Measurements from ENCODE around the gene ECSIT. TPM values are rescaled to one million over a fixed set of nuclear protein-coding genes. Genes with fewer than 3 reads are reported as not detected.

ECSIT gene
- total RNA-seq, 1 donor from 2014 or later, result 49.6 TPM

DNA sequence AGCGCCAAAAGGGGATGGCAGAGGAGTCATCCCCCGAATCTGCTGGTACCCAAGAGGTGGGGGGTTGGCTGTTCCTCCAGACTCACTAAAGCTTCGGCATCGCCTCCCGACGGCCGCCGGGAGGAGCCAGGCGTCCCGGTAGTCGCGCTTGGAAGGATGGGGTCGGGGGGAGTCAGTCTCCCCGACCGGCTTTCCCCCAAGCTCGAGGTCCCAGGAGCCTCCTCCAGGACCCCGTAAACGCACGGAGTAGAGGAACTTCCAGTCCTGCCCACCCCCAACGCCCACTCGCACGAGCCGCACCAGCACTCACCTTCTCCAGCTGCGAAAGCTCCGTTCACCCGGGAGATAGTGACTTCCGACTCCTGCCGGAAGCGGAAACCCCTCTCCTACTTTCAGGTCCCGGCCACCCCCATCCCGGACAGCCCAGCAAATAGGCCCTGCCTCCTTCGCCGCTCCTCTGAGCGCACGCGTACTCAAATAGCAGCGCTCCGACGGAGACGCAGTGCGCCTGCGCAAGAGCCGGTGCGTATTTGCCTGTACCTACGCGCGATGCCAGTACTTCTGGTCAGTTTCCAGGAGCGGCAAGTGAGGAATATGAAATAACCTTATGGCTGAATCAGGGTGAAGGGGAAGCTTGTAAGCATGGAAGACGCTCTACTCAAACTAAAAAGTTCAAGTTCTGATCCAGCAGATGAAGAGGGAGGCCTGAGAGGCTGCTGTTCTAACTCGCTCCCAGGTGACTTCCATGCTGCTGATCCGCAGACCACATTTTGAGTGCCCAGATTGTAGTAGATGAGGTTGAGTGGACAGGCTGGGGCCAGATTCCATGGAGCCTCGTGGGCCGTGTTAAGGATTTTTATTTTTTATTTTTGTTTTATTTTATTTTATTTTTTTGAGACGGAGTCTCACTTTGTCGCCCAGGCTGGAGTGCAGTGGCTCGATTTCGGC is 30.2 kb upstream of the ECSIT start, which contains the start of gene ELOF1:
TSS of gene ELOF1 (minus strand) at position 350 of the 948 bp plus-strand sequence. CDS start 4,883 bp downstream, outside the sequence.
- peak within 1 kb of the TSS; percentile 58 to 69 for H3K4me3 ChIP-seq
- H3K27me3 ChIP-seq, result no peaks in the 10 kb centered on the region
- peaks cover 0 to 8% of the 10 kb centered on the region in 2 donors for H3K36me3 ChIP-seq
- peak within 1 kb of the TSS; percentile 66 for H3K27ac ChIP-seq
- H3K9me3 ChIP-seq, result no peaks in the 10 kb centered on the region
- H3K4me1 ChIP-seq, result peaks cover 43% of the 10 kb centered on the region
- DNase-seq (ENCODE audit: extremely low spot score in 2 of 2), result peak in 1 of 2 donors; percentile 97
- intact Hi-C loops (cut with DNase I), result no loop called here
- TF ChIP-seq, protein P1, sequence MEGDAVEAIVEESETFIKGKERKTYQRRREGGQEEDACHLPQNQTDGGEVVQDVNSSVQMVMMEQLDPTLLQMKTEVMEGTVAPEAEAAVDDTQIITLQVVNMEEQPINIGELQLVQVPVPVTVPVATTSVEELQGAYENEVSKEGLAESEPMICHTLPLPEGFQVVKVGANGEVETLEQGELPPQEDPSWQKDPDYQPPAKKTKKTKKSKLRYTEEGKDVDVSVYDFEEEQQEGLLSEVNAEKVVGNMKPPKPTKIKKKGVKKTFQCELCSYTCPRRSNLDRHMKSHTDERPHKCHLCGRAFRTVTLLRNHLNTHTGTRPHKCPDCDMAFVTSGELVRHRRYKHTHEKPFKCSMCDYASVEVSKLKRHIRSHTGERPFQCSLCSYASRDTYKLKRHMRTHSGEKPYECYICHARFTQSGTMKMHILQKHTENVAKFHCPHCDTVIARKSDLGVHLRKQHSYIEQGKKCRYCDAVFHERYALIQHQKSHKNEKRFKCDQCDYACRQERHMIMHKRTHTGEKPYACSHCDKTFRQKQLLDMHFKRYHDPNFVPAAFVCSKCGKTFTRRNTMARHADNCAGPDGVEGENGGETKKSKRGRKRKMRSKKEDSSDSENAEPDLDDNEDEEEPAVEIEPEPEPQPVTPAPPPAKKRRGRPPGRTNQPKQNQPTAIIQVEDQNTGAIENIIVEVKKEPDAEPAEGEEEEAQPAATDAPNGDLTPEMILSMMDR (IDR thresholded peaks at IDR 0.05), result no peak
- TF ChIP-seq POLR2A (IDR thresholded peaks at IDR 0.05) (peak in 1 of 2 donors; percentile 53), POLR2AphosphoS5 (IDR thresholded peaks at IDR 0.05; ENCODE audit: insufficient read depth in 1 of 2, low read depth in 1 of 2) (peak; percentile 97 to 100)

DNA sequence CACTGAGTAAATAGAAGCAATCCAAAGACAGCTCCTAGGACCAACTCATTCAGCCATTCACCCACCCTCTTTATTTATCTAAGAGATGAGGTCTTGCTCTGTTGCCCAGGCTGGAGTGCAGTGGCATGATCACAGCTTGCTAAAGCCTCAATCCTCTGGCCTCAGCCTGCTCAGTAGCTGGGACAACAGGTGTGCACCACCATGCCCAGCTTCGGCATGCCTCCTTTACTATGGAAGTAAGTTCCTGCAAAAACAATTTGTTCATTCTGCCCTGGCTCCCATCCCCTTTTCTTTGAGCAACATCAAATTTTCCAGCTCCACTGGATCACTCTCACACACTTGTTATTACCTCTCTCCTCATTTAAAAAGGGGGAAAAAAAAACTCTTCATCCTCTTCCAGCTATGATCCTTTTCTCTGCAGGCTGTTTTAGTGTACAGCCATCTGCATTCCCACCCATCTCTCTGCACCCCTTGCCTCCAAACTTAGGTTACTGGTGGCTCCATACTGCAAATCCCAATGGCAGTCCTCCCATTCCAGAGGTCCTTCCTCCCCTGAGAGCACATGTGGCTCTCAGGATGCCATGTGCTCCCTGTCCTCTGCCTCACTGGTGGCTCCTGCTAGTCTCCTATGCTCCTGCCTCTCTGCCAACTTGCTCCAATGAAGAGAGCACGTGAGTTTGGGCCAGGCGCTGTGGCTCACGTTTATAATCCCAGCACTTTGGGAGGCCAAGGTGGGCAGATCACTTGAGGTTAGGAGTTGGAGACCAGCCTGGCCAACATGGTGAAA is 27.9 kb upstream of the ECSIT start:
- DNase-seq (ENCODE audit: extremely low spot score in 2 of 2), result no peak
- no peak overlapping the region for H3K27ac ChIP-seq
- no peaks in the 10 kb centered on the region for H3K27me3 ChIP-seq
- H3K4me3 ChIP-seq, result no peak overlapping the region
- TF ChIP-seq POLR2A (IDR thresholded peaks at IDR 0.05) (no peak), POLR2AphosphoS5 (IDR thresholded peaks at IDR 0.05; ENCODE audit: insufficient read depth in 1 of 2, low read depth in 1 of 2) (no peak)
- TF ChIP-seq, protein P1 (IDR thresholded peaks at IDR 0.05), result no peak
- intact Hi-C loops (cut with DNase I), result no loop called here
- no peaks in the 10 kb centered on the region for H3K9me3 ChIP-seq
- peaks cover 44% of the 10 kb centered on the region for H3K4me1 ChIP-seq
- H3K36me3 ChIP-seq, result peaks cover 0 to 23% of the 10 kb centered on the region in 2 donors

DNA sequence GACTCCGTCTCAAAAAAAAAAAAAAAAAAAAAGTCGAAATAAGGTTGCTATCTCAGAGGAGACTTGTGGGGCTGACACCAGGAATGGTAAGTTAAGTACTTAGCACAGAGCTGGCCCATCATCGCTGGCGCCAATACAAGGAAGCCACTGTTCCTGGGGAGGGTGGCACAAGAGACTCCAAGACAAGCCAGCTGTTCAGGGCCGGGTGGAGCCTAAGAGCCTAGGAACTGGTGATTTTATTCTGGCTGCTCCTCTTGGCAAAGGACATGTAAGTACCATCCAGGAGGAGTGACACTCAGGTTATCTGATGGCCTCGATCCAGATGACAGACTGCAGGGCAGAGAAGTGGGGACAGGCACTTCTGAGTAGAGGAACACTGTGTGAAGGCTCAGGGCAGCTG is 26.3 kb upstream of the ECSIT start:
- no peak overlapping the region for H3K27ac ChIP-seq
- H3K27me3 ChIP-seq, result no peaks in the 10 kb centered on the region
- intact Hi-C loops (cut with DNase I), result no loop called here
- TF ChIP-seq POLR2A (IDR thresholded peaks at IDR 0.05) (no peak), POLR2AphosphoS5 (IDR thresholded peaks at IDR 0.05; ENCODE audit: insufficient read depth in 1 of 2, low read depth in 1 of 2) (no peak)
- TF ChIP-seq, protein P1 (IDR thresholded peaks at IDR 0.05), result no peak
- H3K9me3 ChIP-seq, result no peaks in the 10 kb centered on the region
- peaks cover 44% of the 10 kb centered on the region for H3K4me1 ChIP-seq
- H3K36me3 ChIP-seq, result peaks cover 0 to 23% of the 10 kb centered on the region in 2 donors
- DNase-seq (ENCODE audit: extremely low spot score in 2 of 2), result no peak
- no peak overlapping the region for H3K4me3 ChIP-seq

DNA sequence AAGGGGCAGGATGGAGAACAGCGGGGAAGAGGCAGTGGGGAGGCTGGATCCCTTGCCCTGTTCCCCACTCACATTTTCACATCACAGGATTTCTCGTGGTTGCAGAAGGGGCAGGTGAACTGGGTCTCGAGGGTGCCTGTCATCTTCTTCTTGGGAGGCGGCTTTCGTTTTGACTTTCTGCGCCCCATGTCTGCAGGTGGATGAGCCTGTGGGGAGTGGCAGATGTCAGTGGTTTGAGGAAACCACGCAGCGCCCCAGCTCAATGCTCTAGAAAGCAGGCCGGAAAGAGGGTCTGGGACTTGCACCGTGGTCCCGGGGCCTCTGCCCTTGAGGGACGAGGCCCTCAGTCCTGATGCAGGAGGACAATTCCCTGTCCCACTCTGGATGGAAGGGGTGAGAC is 25.2 kb upstream of the ECSIT start:
- Histone ChIP-seq H3K27me3 (no peaks in the 10 kb centered on the region), H3K36me3 (peaks cover 0 to 23% of the 10 kb centered on the region in 2 donors), H3K4me3 (no peak overlapping the region), H3K27ac (no peak overlapping the region), H3K4me1 (peaks cover 35% of the 10 kb centered on the region), H3K9me3 (no peaks in the 10 kb centered on the region)
- intact Hi-C loops (cut with DNase I), result no loop called here
- DNase-seq (ENCODE audit: extremely low spot score in 2 of 2), result no peak
- TF ChIP-seq POLR2A (IDR thresholded peaks at IDR 0.05) (no peak), POLR2AphosphoS5 (IDR thresholded peaks at IDR 0.05; ENCODE audit: insufficient read depth in 1 of 2, low read depth in 1 of 2) (no peak)
- TF ChIP-seq, protein P1 (IDR thresholded peaks at IDR 0.05), result no peak

Data from vagina (tissue), 2 donors.